Measurements from ENCODE around the gene NBEAL1.

DNA sequence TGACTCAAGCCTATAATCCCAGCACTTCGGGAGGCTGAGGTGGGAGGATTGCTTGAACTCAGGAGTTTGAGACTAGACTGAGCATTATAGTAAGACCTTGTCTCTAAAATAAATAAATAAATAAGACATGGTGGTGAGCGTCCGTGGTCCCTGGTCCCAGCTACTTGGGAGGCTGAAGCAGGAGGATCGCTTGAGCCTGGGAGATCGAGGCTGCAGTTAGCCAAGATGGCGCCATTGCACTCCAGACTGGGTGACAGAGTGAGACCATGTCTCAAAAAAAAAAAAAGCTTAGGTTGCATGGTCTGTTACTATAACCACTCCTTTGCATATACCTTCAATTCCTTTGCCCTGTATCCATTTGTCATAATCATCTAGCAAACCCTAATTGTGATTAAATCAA, 227.8 kb downstream of the NBEAL1 start:
- TF ChIP-seq, protein P1, sequence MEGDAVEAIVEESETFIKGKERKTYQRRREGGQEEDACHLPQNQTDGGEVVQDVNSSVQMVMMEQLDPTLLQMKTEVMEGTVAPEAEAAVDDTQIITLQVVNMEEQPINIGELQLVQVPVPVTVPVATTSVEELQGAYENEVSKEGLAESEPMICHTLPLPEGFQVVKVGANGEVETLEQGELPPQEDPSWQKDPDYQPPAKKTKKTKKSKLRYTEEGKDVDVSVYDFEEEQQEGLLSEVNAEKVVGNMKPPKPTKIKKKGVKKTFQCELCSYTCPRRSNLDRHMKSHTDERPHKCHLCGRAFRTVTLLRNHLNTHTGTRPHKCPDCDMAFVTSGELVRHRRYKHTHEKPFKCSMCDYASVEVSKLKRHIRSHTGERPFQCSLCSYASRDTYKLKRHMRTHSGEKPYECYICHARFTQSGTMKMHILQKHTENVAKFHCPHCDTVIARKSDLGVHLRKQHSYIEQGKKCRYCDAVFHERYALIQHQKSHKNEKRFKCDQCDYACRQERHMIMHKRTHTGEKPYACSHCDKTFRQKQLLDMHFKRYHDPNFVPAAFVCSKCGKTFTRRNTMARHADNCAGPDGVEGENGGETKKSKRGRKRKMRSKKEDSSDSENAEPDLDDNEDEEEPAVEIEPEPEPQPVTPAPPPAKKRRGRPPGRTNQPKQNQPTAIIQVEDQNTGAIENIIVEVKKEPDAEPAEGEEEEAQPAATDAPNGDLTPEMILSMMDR (IDR thresholded peaks at IDR 0.05): no peak
- no peak for TF ChIP-seq POLR2A (IDR thresholded peaks at IDR 0.05)

Measured in Peyer's patch (tissue), 4 donors.